HepG2 (cell line): ENCODE measurements around the gene EGFR. TPM values are rescaled to one million over a fixed set of nuclear protein-coding genes. Genes with fewer than 3 reads are reported as not detected.

Experiments used
- CREM ChIP-seq, 2 experiments: sonication (generic) in 1 of 2; formaldehyde crosslinking in 1 of 2; IDR thresholded peaks; 2 replicates each; pipeline versions ENCODE4 v1.4.0 to v1.6.1; 2016 to 2020; ENCODE audit warnings: antibody characterized with exemption in 1 of 2, mild to moderate bottlenecking in 1 of 2, missing genetic modification reagents in 1 of 2
- GFI1 ChIP-seq: sonication (generic); formaldehyde crosslinking; IDR thresholded peaks from 2 replicates; pipeline ENCODE4 v1.5.0; 2020; ENCODE audit warnings: missing genetic modification reagents, mild to moderate bottlenecking, borderline replicate concordance
- LCORL ChIP-seq, 2 experiments: fragments of 450-650 bp in 1 of 2; sonication (generic) in 1 of 2; formaldehyde crosslinking in 1 of 2; IDR thresholded peaks; 2 replicates each; pipeline versions ENCODE4 v1.5.0 to v1.6.1; 2017 to 2020; ENCODE audit warnings: antibody characterized with exemption in 1 of 2, missing genetic modification reagents in 1 of 2
- NFYB ChIP-seq: sonication (generic); formaldehyde crosslinking; IDR thresholded peaks from 2 replicates; pipeline ENCODE4 v1.4.0; 2020; ENCODE audit warnings: missing genetic modification reagents
- RORA ChIP-seq: sonication (generic); formaldehyde crosslinking; IDR thresholded peaks from 2 replicates; pipeline ENCODE4 v1.5.0; 2020; ENCODE audit warnings: mild to moderate bottlenecking, missing genetic modification reagents, moderate library complexity
- SRSF9 ChIP-seq: fragments of 200-400 bp; formaldehyde crosslinking; IDR thresholded peaks from 2 replicates; pipeline ENCODE4 v1.6.1; 2018; ENCODE audit warnings: borderline replicate concordance, mild to moderate bottlenecking, low read depth, low read length; ENCODE audit not compliant: insufficient read depth, poor library complexity, severe bottlenecking
- TARDBP ChIP-seq: sonication (generic); formaldehyde crosslinking; IDR thresholded peaks from 2 replicates; pipeline ENCODE4 v1.8.0; 2022; ENCODE audit warnings: mild to moderate bottlenecking, missing genetic modification reagents
- THAP9 ChIP-seq: sonication (generic); formaldehyde crosslinking; IDR thresholded peaks from 2 replicates; pipeline ENCODE4; 2020; ENCODE audit warnings: missing genetic modification reagents, mild to moderate bottlenecking, borderline replicate concordance
- XRCC5 ChIP-seq: fragments of 200-400 bp; formaldehyde crosslinking; optimal IDR thresholded peaks from 2 replicates; pipeline ENCODE3; 2017; ENCODE audit warnings: mild to moderate bottlenecking, low read length
- ZNF230 ChIP-seq: sonication (generic); formaldehyde crosslinking; IDR thresholded peaks from 2 replicates; pipeline ENCODE4 v1.4.0; 2020; ENCODE audit warnings: mild to moderate bottlenecking, missing genetic modification reagents
- ZNF276 ChIP-seq: sonication (generic); formaldehyde crosslinking; IDR thresholded peaks from 2 replicates; pipeline ENCODE4 v1.4.0; 2020; ENCODE audit warnings: mild to moderate bottlenecking, low read depth, missing genetic modification reagents
- ZNF414 ChIP-seq: sonication (generic); formaldehyde crosslinking; IDR thresholded peaks from 2 replicates; pipeline ENCODE4 v1.5.0; 2020; ENCODE audit warnings: missing genetic modification reagents
- ZNF432 ChIP-seq: sonication (generic); formaldehyde crosslinking; IDR thresholded peaks from 2 replicates; pipeline ENCODE4 v1.5.0; 2020; ENCODE audit warnings: missing genetic modification reagents, mild to moderate bottlenecking, borderline replicate concordance
- ZNF547 ChIP-seq: sonication (generic); formaldehyde crosslinking; IDR thresholded peaks from 2 replicates; pipeline ENCODE4 v1.5.1; 2020; ENCODE audit warnings: mild to moderate bottlenecking, missing genetic modification reagents
- ZNF580 ChIP-seq: IDR thresholded peaks from 2 replicates; pipeline ENCODE4 v1.6.1; 2016; ENCODE audit warnings: low read depth, borderline replicate concordance
- ZNF672 ChIP-seq: sonication (generic); formaldehyde crosslinking; IDR thresholded peaks from 2 replicates; pipeline ENCODE4 v1.8.1; 2022; ENCODE audit warnings: missing genetic modification reagents
- ZNF713 ChIP-seq: sonication (generic); formaldehyde crosslinking; IDR thresholded peaks from 2 replicates; pipeline ENCODE4 v1.4.0; 2020; ENCODE audit warnings: mild to moderate bottlenecking, missing genetic modification reagents
- polyA plus RNA-seq, 8 experiments: library from polyadenylated mRNA; depleted of rRNA in 3 of 8; stranded (reverse) in 7 of 8; unstranded in 1 of 8; fragments of >200 nt; fragmentation: Illumina TruSeq in 4 of 8; extraction: Trizol in 4 of 8; gene quantifications; 2 replicates each; pipeline versions ENCODE4 v1.2.1 to v1.2.3, GENCODE V29; 2011 to 2016; ENCODE audit warnings: low read depth in 4 of 8, missing spikeins in 1 of 8, mixed read lengths in 1 of 8; ENCODE audit not compliant: insufficient read depth in 1 of 8
- total RNA-seq, 5 experiments: library from RNA; depleted of rRNA; stranded (reverse); fragments of >200 nt; fragmentation: Illumina TruSeq; extraction: Trizol; gene quantifications; 2 replicates each; pipeline ENCODE4 v1.2.3, GENCODE V29; 2016; ENCODE audit warnings: low read depth in 1 of 5
- TF ChIP-seq, protein P1 (sequence below), 2 experiments: IDR thresholded peaks; 2 replicates each; pipeline ENCODE4 v1.6.1; 2011 to 2012; ENCODE audit warnings: low read length in 2 of 2, borderline replicate concordance in 1 of 2, low read depth in 1 of 2, mild to moderate bottlenecking in 1 of 2, moderate library complexity in 1 of 2

The EGFR gene
- total and polyA plus RNA-seq, 2 of the 13 experiments (the other 11 are each of a cell fraction or from before 2014, with no cell fraction given): 7.0 to 10.0 TPM

GRCh38 chr7:55077561-55078410, 59.0 kb downstream of the EGFR start (continued):
- TF ChIP-seq ZNF414 (CRISPR knock-in tag) (0 out of 2 replicates have a peak, but pooled peaks have one; percentile 20), ZNF547 (CRISPR knock-in tag) (no peak), NFYB (CRISPR knock-in tag) (no peak), XRCC5 (peak; percentile 53), SRSF9 (no peak), ZNF672 (no peak), ZNF230 (CRISPR knock-in tag) (no peak), GFI1 (CRISPR knock-in tag) (peak; percentile 97), THAP9 (CRISPR knock-in tag) (peak; percentile 41; the same call in 1 of the 2 replicates), LCORL (IDR thresholded peaks at IDR 0.05) (no peak), LCORL (CRISPR knock-in tag; IDR thresholded peaks at IDR 0.05) (no peak), ZNF580 (peak; percentile 78), CREM (IDR thresholded peaks at IDR 0.05) (0 out of 2 replicates have a peak, but pooled peaks have one; percentile 46), CREM (CRISPR knock-in tag; IDR thresholded peaks at IDR 0.05) (no peak), ZNF432 (no peak), RORA (CRISPR knock-in tag) (no peak), ZNF713 (CRISPR knock-in tag) (0 out of 2 replicates have a peak, but pooled peaks have one; percentile 32), TARDBP (CRISPR knock-in tag) (peak; percentile 74; the same call in 1 of the 2 replicates), ZNF276 (no peak)
- TF ChIP-seq, protein P1, sequence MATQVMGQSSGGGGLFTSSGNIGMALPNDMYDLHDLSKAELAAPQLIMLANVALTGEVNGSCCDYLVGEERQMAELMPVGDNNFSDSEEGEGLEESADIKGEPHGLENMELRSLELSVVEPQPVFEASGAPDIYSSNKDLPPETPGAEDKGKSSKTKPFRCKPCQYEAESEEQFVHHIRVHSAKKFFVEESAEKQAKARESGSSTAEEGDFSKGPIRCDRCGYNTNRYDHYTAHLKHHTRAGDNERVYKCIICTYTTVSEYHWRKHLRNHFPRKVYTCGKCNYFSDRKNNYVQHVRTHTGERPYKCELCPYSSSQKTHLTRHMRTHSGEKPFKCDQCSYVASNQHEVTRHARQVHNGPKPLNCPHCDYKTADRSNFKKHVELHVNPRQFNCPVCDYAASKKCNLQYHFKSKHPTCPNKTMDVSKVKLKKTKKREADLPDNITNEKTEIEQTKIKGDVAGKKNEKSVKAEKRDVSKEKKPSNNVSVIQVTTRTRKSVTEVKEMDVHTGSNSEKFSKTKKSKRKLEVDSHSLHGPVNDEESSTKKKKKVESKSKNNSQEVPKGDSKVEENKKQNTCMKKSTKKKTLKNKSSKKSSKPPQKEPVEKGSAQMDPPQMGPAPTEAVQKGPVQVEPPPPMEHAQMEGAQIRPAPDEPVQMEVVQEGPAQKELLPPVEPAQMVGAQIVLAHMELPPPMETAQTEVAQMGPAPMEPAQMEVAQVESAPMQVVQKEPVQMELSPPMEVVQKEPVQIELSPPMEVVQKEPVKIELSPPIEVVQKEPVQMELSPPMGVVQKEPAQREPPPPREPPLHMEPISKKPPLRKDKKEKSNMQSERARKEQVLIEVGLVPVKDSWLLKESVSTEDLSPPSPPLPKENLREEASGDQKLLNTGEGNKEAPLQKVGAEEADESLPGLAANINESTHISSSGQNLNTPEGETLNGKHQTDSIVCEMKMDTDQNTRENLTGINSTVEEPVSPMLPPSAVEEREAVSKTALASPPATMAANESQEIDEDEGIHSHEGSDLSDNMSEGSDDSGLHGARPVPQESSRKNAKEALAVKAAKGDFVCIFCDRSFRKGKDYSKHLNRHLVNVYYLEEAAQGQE (IDR thresholded peaks at IDR 0.05; ENCODE audit: borderline replicate concordance in 1 of 2, low read depth in 1 of 2, low read length in 2 of 2): no peak
